ENCODE measurements around the gene CLSTN1.
A peak's percentile ranks its signal among the peaks of the same experiment; 100 is the strongest.
"Not testable (repeated sequence)": the region's sequence is repeated elsewhere in the genome, so short reads cannot be mapped to it uniquely, and the experiment has no call there.

Gene CLSTN1

GRCh38 chr1:9778905-9779304, 44.9 kb downstream of the CLSTN1 start:
- no peak for ATAC-seq
- peaks cover 22% of the 10 kb centered on the region for H3K4me1 Mint-ChIP-seq
- H3K27ac Mint-ChIP-seq = no peak overlapping the region

GRCh38 chr1:9776685-9777084, 47.1 kb downstream of the CLSTN1 start:
- Mint-ChIP-seq H3K36me3 (peaks cover 24% of the 10 kb centered on the region), H3K9me3 (no peaks in the 10 kb centered on the region), H3K4me1 (peaks cover 22% of the 10 kb centered on the region), H3K27ac (peak overlapping the region; percentile 6), H3K27me3 (no peaks in the 10 kb centered on the region), H3K4me3 (no peak overlapping the region)
- no peak for ATAC-seq

More at GRCh38 chr1:9778905-9779304, 44.9 kb downstream of the CLSTN1 start:
- no peaks in the 10 kb centered on the region for H3K9me3 Mint-ChIP-seq
- peaks cover 8% of the 10 kb centered on the region for H3K36me3 Mint-ChIP-seq
- no peak overlapping the region for H3K4me3 Mint-ChIP-seq
- H3K27me3 Mint-ChIP-seq = no peaks in the 10 kb centered on the region

GRCh38 chr1:9774712-9775679, 48.8 kb downstream of the CLSTN1 start:
- ATAC-seq = no peak
- H3K4me3 Mint-ChIP-seq = no peak overlapping the region
- peaks cover 28% of the 10 kb centered on the region for H3K36me3 Mint-ChIP-seq
- no peaks in the 10 kb centered on the region for H3K9me3 Mint-ChIP-seq
- no peak overlapping the region for H3K27ac Mint-ChIP-seq
- H3K4me1 Mint-ChIP-seq = peaks cover 22% of the 10 kb centered on the region
- no peaks in the 10 kb centered on the region for H3K27me3 Mint-ChIP-seq

- Mint-ChIP-seq H3K27me3 (no peaks in the 10 kb centered on the region), H3K4me3 (no peak overlapping the region), H3K36me3 (peaks cover 31% of the 10 kb centered on the region), H3K27ac (no peak overlapping the region), H3K9me3 (no peaks in the 10 kb centered on the region), H3K4me1 (peaks cover 6% of the 10 kb centered on the region)
- no peak for ATAC-seq
Observed at GRCh38 chr1:9770298-9770697, 53.5 kb downstream of the CLSTN1 start.

GRCh38 chr1:9768983-9769382, 54.8 kb downstream of the CLSTN1 start:
- peaks cover 33% of the 10 kb centered on the region for H3K36me3 Mint-ChIP-seq
- H3K27me3 Mint-ChIP-seq = no peaks in the 10 kb centered on the region
- no peak for ATAC-seq
- H3K4me1 Mint-ChIP-seq = peaks cover 12% of the 10 kb centered on the region
- H3K9me3 Mint-ChIP-seq = no peaks in the 10 kb centered on the region
- no peak overlapping the region for H3K4me3 Mint-ChIP-seq
- H3K27ac Mint-ChIP-seq = no peak overlapping the region

- no peaks in the 10 kb centered on the region for H3K9me3 Mint-ChIP-seq
- peaks cover 18% of the 10 kb centered on the region for H3K4me1 Mint-ChIP-seq
- peaks cover 36% of the 10 kb centered on the region for H3K36me3 Mint-ChIP-seq
- H3K27ac Mint-ChIP-seq = no peak overlapping the region
- peak; percentile 51 for ATAC-seq
- H3K27me3 Mint-ChIP-seq = no peaks in the 10 kb centered on the region
- no peak overlapping the region for H3K4me3 Mint-ChIP-seq
Observed at GRCh38 chr1:9767964-9768668, 55.6 kb downstream of the CLSTN1 start.

GRCh38 chr1:9766759-9767442, 56.9 kb downstream of the CLSTN1 start:
- Mint-ChIP-seq H3K27ac (no peak overlapping the region), H3K36me3 (peaks cover 30% of the 10 kb centered on the region), H3K27me3 (no peaks in the 10 kb centered on the region), H3K9me3 (no peaks in the 10 kb centered on the region), H3K4me1 (peaks cover 18% of the 10 kb centered on the region), H3K4me3 (no peak overlapping the region)
- ATAC-seq = no peak

GRCh38 chr1:9764550-9764949, 59.2 kb downstream of the CLSTN1 start:
- Mint-ChIP-seq H3K27ac (no peak overlapping the region), H3K9me3 (no peaks in the 10 kb centered on the region), H3K4me3 (no peak overlapping the region), H3K36me3 (peaks cover 32% of the 10 kb centered on the region), H3K27me3 (no peaks in the 10 kb centered on the region), H3K4me1 (peaks cover 34% of the 10 kb centered on the region)
- no peak for ATAC-seq

- Mint-ChIP-seq H3K27ac (no peak overlapping the region), H3K4me3 (no peak overlapping the region), H3K36me3 (peaks cover 27% of the 10 kb centered on the region), H3K9me3 (no peaks in the 10 kb centered on the region), H3K4me1 (peaks cover 34% of the 10 kb centered on the region), H3K27me3 (no peaks in the 10 kb centered on the region)
- no peak for ATAC-seq
Observed at GRCh38 chr1:9763914-9764313, 59.9 kb downstream of the CLSTN1 start.

- ATAC-seq, H3K9me3 Mint-ChIP-seq, H3K4me3 Mint-ChIP-seq, H3K27ac Mint-ChIP-seq, H3K27me3 Mint-ChIP-seq: not testable (repeated sequence)
- H3K36me3 Mint-ChIP-seq = peaks cover 22% of the 10 kb centered on the region
- peaks cover 29% of the 10 kb centered on the region for H3K4me1 Mint-ChIP-seq
Observed at GRCh38 chr1:9762446-9762845, 61.3 kb downstream of the CLSTN1 start.

- Mint-ChIP-seq H3K36me3 (peaks cover 22% of the 10 kb centered on the region), H3K4me3 (no peak overlapping the region), H3K27me3 (no peaks in the 10 kb centered on the region), H3K27ac (no peak overlapping the region), H3K9me3 (no peaks in the 10 kb centered on the region), H3K4me1 (peaks cover 29% of the 10 kb centered on the region)
- ATAC-seq = no peak
Observed at GRCh38 chr1:9761855-9762254, 61.9 kb downstream of the CLSTN1 start.

- Mint-ChIP-seq H3K27ac (no peak overlapping the region), H3K27me3 (no peaks in the 10 kb centered on the region), H3K36me3 (peaks cover 22% of the 10 kb centered on the region), H3K4me1 (peaks cover 29% of the 10 kb centered on the region), H3K9me3 (no peaks in the 10 kb centered on the region), H3K4me3 (no peak overlapping the region)
- ATAC-seq = no peak
Observed at GRCh38 chr1:9760824-9761223, 62.9 kb downstream of the CLSTN1 start.

- Mint-ChIP-seq H3K4me3 (no peak overlapping the region), H3K9me3 (no peaks in the 10 kb centered on the region), H3K4me1 (peaks cover 29% of the 10 kb centered on the region), H3K36me3 (peaks cover 30% of the 10 kb centered on the region), H3K27me3 (no peaks in the 10 kb centered on the region), H3K27ac (no peak overlapping the region)
- no peak for ATAC-seq
Observed at GRCh38 chr1:9759939-9760338, 63.8 kb downstream of the CLSTN1 start.

GRCh38 chr1:9758559-9759121, 65.1 kb downstream of the CLSTN1 start:
- peaks cover 31% of the 10 kb centered on the region for H3K36me3 Mint-ChIP-seq
- H3K27ac Mint-ChIP-seq = no peak overlapping the region
- no peaks in the 10 kb centered on the region for H3K9me3 Mint-ChIP-seq
- no peak for ATAC-seq
- no peak overlapping the region for H3K4me3 Mint-ChIP-seq
- H3K27me3 Mint-ChIP-seq = no peaks in the 10 kb centered on the region
- peaks cover 19% of the 10 kb centered on the region for H3K4me1 Mint-ChIP-seq

- H3K27ac Mint-ChIP-seq = peak overlapping the region; percentile 6
- H3K4me3 Mint-ChIP-seq = no peak overlapping the region
- H3K36me3 Mint-ChIP-seq = peaks cover 35% of the 10 kb centered on the region
- H3K4me1 Mint-ChIP-seq = peaks cover 23% of the 10 kb centered on the region
- no peaks in the 10 kb centered on the region for H3K9me3 Mint-ChIP-seq
- ATAC-seq = no peak
- no peaks in the 10 kb centered on the region for H3K27me3 Mint-ChIP-seq
Observed at GRCh38 chr1:9755441-9755995, 68.2 kb downstream of the CLSTN1 start.
